ENCODE measurements around the gene HMGXB4. TPM values are rescaled to one million over a fixed set of nuclear protein-coding genes. Genes with fewer than 3 reads are reported as not detected.

The HMGXB4 gene
- total and polyA plus RNA-seq, 2 of the 8 experiments (the other 6 are each of a cell fraction or from before 2014, with no cell fraction given), result 20.9 to 41.3 TPM

DNA sequence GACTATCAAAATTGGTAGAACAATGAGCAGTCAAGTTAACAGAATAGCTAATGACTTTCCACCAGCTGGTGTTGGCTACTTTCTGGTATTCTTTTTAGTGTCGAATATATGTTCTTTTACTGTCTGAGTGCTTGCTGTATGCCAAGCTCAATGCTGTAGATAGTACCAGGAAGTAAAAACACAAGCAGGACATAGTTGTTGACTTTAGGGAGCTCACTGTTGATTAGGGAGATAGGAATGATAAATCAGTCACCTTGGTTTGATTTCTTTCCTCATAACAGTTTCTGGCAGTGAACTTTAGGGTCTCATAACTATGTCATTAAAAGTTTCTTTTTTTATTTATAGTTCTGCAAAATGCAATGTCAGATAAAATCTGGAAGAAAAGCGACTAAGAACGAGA is 9.0 kb downstream of the HMGXB4 start:
- no peak overlapping the region for H2AK5ac ChIP-seq (ENCODE audit: low read depth, low read length)
- H2BK15ac ChIP-seq (ENCODE audit: low read length), result no peak overlapping the region
- no peak for DNase-seq (ENCODE audit: low read depth in 1 of 2, low spot score in 2 of 2)
- H4K20me1 ChIP-seq (replicated peaks in 1 of 2; ENCODE audit: control insufficient read depth in 1 of 2, insufficient read depth in 2 of 2, low read length in 2 of 2), result peaks cover 3 to 9% of the 10 kb centered on the region in 2 experiments
- H3K4me2 ChIP-seq (ENCODE audit: insufficient read depth in 1 of 2, low read depth in 2 of 2, low read length in 2 of 2), result no peak overlapping the region
- H3K56ac ChIP-seq (replicated peaks; ENCODE audit: insufficient read length, low read depth, low read length), result no peak overlapping the region
- no peak overlapping the region for H2BK12ac ChIP-seq (ENCODE audit: low read depth, low read length)
- no peak overlapping the region for H2AFZ ChIP-seq (ENCODE audit: low read length)
- H3K9me3 ChIP-seq (ENCODE audit: insufficient read depth in 2 of 2, low read depth in 1 of 2, low read length in 1 of 2), result no peaks in the 10 kb centered on the region; a peak in 1 of 4 replicates
- H3K79me1 ChIP-seq (ENCODE audit: low read depth, low read length), result peaks cover 6% of the 10 kb centered on the region; the same call in 1 of the 2 replicates
- no peak overlapping the region for H4K5ac ChIP-seq (ENCODE audit: insufficient read length, low read depth, low read length)
- 0 out of 4 replicates have a peak, but pooled peaks cover 0 to 13% of the 10 kb centered on the region in 2 experiments for H3K79me2 ChIP-seq (ENCODE audit: control insufficient read depth in 1 of 2, insufficient read depth in 2 of 2, low read length in 2 of 2)
- POLR2A ChIA-PET (ENCODE audit: partially characterized antibody), result interaction anchor here (1.0 to 5.1 kb wide), 3 partner anchors 8 to 33 kb away, joined by 3 to 27 read pairs (median 10); partner anchors contain the start of genes HMGXB4 and TOM1
- H3K4me1 ChIP-seq (replicated peaks in 1 of 4; ENCODE audit: control insufficient read depth in 3 of 4, insufficient read depth in 4 of 4, low read length in 3 of 4), result no peaks in the 10 kb centered on the region
- no peak overlapping the region for H3K14ac ChIP-seq (ENCODE audit: insufficient read length)
- H4K91ac ChIP-seq (replicated peaks; ENCODE audit: insufficient read length, low read length), result no peak overlapping the region
- H3K27ac ChIP-seq (ENCODE audit: low read depth, low read length), result no peak overlapping the region
- no peak overlapping the region for H2BK5ac ChIP-seq (ENCODE audit: low read depth, low read length)
- CTCF ChIA-PET (ENCODE audit: partially characterized antibody), result interaction anchor here (0.6 kb wide), 1 partner anchor 1968 kb away, joined by 3 read pairs; no protein-coding TSS in a partner anchor
- H3K4ac ChIP-seq (replicated peaks; ENCODE audit: insufficient read length, low read depth, low read length), result no peak overlapping the region
- no peak overlapping the region for H2BK120ac ChIP-seq (replicated peaks; ENCODE audit: low read depth, low read length)
- H3K18ac ChIP-seq (ENCODE audit: extremely low read depth, low read length), result no peak overlapping the region
- no peak overlapping the region for H3K23ac ChIP-seq (ENCODE audit: insufficient read length)
- no peak for FAIRE-seq
- H3K23me2 ChIP-seq (ENCODE audit: low read depth, low read length), result no peaks in the 10 kb centered on the region
- H3K9ac ChIP-seq (replicated peaks in 1 of 4; ENCODE audit: extremely low read depth in 1 of 4, low read depth in 3 of 4, low read length in 3 of 4), result no peak overlapping the region
- WGBS, 2 experiments (ENCODE audit: extremely low coverage in 1 of 2, insufficient coverage in 1 of 2, insufficient read length in 1 of 2, insufficient replicate concordance in 2 of 2, low coverage in 1 of 2, low lambda C conversion rate in 2 of 2, missing lambda C conversion rate in 1 of 2), result 91% methylated on average over 3 of the region's 3 CpGs; no CpG with 5 or more reads in 1 of the 2 experiments
- peaks cover 38 to 81% (median 72%) of the 10 kb centered on the region in 4 experiments for H3K36me3 ChIP-seq (ENCODE audit: control insufficient read depth in 2 of 4, insufficient read depth in 4 of 4, low read length in 3 of 4)
- H2BK20ac ChIP-seq (ENCODE audit: low read length), result no peak overlapping the region
- no peak overlapping the region for H3K4me3 ChIP-seq (ENCODE audit: extremely low read depth in 1 of 4, insufficient read depth in 2 of 4, low read depth in 3 of 4, low read length in 4 of 4)
- H4K8ac ChIP-seq (ENCODE audit: extremely low read depth, insufficient read depth, low read length), result no peak overlapping the region
- no peaks in the 10 kb centered on the region for H3K27me3 ChIP-seq (replicated peaks in 1 of 4; ENCODE audit: control insufficient read depth in 3 of 4, extremely low read depth in 1 of 4, insufficient read depth in 3 of 4, low read length in 3 of 4)
- TF ChIP-seq SAP30 (IDR thresholded peaks at IDR 0.05; ENCODE audit: insufficient read depth, insufficient replicate concordance, low read length), result no peak

Data from H1 (cell line).